GM19025 (cell line): ENCODE results near the gene IRF7.

Experiments used
- ATAC-seq: cut with Tn5 transposase; IDR thresholded peaks from one replicate; pipeline ENCODE4 v1.9.1; 2021; ENCODE audit warnings: mild to moderate bottlenecking, low read depth, moderate library complexity; ENCODE audit not compliant: unreplicated experiment

Gene IRF7

GRCh38 chr11:641806-642370 lies 26.1 kb upstream of the IRF7 start:
- ATAC-seq = no peak

GRCh38 chr11:640021-640706 lies 24.4 kb upstream of the IRF7 start:
- no peak for ATAC-seq

- no peak for ATAC-seq
These were observed 23.7 kb upstream of the IRF7 start for GRCh38 chr11:639332-639955.

- no peak for ATAC-seq
These were observed 23.0 kb upstream of the IRF7 start for GRCh38 chr11:638631-639331.

GRCh38 chr11:637593-638521 lies 22.1 kb upstream of the IRF7 start:
- no peak for ATAC-seq

- ATAC-seq = no peak
These were observed 21.5 kb upstream of the IRF7 start for GRCh38 chr11:637333-637592.

GRCh38 chr11:636511-637332 lies 21.0 kb upstream of the IRF7 start, which contains the start of gene DRD4:
Gene DRD4 (plus strand): TSS chr11:637269. CDS start chr11:637305, 36 bp downstream.
- ATAC-seq = no peak

GRCh38 chr11:635945-636510 lies 20.3 kb upstream of the IRF7 start:
- no peak for ATAC-seq

- no peak for ATAC-seq
These were observed 15.1 kb upstream of the IRF7 start for GRCh38 chr11:630871-631270.

GRCh38 chr11:629237-629583 lies 13.5 kb upstream of the IRF7 start:
- no peak for ATAC-seq

GRCh38 chr11:628056-628455 lies 12.3 kb upstream of the IRF7 start:
- ATAC-seq = no peak

GRCh38 chr11:627308-627576 lies 11.5 kb upstream of the IRF7 start:
- ATAC-seq = no peak

- no peak for ATAC-seq
These were observed 10.9 kb upstream of the IRF7 start, which contains the start of gene SCT for GRCh38 chr11:626475-627307. Gene SCT (minus strand): TSS chr11:627181. CDS start chr11:627143, 38 bp downstream.

- ATAC-seq = no peak
These were observed 10.0 kb upstream of the IRF7 start for GRCh38 chr11:625636-626268.

- ATAC-seq = no peak
These were observed 9.2 kb upstream of the IRF7 start, which contains the start of gene CDHR5 for GRCh38 chr11:624705-625635. Gene CDHR5 (minus strand): TSS chr11:624955. CDS start chr11:624902, 53 bp downstream.

- no peak for ATAC-seq
These were observed 8.4 kb upstream of the IRF7 start for GRCh38 chr11:623999-624704.
